HUES64 (cell line): Measurements from ENCODE around the gene TSSK3. TPM values are rescaled to one million over a fixed set of nuclear protein-coding genes. Genes with fewer than 3 reads are reported as not detected.
A peak's percentile ranks its signal among the peaks of the same experiment; 100 is the strongest.

Experiments
- H3K27ac ChIP-seq: 2 replicates; pipeline ENCODE4 v1.7.0; 2013; ENCODE audit warnings: low read depth, low read length, inconsistent platforms
- H3K27me3 ChIP-seq: 2 replicates; pipeline ENCODE4 v1.6.1; 2013; ENCODE audit warnings: mild to moderate bottlenecking, low read length; ENCODE audit not compliant: insufficient read depth
- H3K36me3 ChIP-seq: 2 replicates; pipeline ENCODE4 v1.6.1; 2013; ENCODE audit warnings: mild to moderate bottlenecking, low read length; ENCODE audit not compliant: insufficient read depth
- H3K4me1 ChIP-seq: 2 replicates; pipeline ENCODE4 v1.6.1; 2013; ENCODE audit warnings: mild to moderate bottlenecking, low read length, moderate library complexity; ENCODE audit not compliant: insufficient read depth
- H3K4me3 ChIP-seq: 2 replicates; pipeline ENCODE4 v1.5.1; 2013; ENCODE audit warnings: mild to moderate bottlenecking, low read length, moderate library complexity
- H3K9ac ChIP-seq: 2 replicates; pipeline ENCODE4 v1.6.1; 2013; ENCODE audit warnings: mild to moderate bottlenecking, low read depth, low read length
- H3K9me3 ChIP-seq: 2 replicates; pipeline ENCODE4 v1.6.1; 2013; ENCODE audit warnings: low read depth, low read length; ENCODE audit not compliant: insufficient read depth
- WGBS: fragments of 150-250, 120-280 bp; methylation state at CpG from one replicate; pipeline ENCODE4 v1.1.7; 2013; ENCODE audit warnings: missing lambda C conversion rate; 5-methylcytosine and 5-hydroxymethylcytosine counted together
- polyA plus RNA-seq, 2 experiments: library from polyadenylated mRNA; stranded (reverse); fragments of 50-300 nt; gene quantifications; one replicate each; pipeline ENCODE4 v1.2.3, GENCODE V29; 2013

TSSK3 gene, protein sequence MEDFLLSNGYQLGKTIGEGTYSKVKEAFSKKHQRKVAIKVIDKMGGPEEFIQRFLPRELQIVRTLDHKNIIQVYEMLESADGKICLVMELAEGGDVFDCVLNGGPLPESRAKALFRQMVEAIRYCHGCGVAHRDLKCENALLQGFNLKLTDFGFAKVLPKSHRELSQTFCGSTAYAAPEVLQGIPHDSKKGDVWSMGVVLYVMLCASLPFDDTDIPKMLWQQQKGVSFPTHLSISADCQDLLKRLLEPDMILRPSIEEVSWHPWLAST
- 0.20 TPM for polyA plus RNA-seq (2013, experiment 1 of 2)
- polyA plus RNA-seq (2013, experiment 2 of 2), result not detected

DNA sequence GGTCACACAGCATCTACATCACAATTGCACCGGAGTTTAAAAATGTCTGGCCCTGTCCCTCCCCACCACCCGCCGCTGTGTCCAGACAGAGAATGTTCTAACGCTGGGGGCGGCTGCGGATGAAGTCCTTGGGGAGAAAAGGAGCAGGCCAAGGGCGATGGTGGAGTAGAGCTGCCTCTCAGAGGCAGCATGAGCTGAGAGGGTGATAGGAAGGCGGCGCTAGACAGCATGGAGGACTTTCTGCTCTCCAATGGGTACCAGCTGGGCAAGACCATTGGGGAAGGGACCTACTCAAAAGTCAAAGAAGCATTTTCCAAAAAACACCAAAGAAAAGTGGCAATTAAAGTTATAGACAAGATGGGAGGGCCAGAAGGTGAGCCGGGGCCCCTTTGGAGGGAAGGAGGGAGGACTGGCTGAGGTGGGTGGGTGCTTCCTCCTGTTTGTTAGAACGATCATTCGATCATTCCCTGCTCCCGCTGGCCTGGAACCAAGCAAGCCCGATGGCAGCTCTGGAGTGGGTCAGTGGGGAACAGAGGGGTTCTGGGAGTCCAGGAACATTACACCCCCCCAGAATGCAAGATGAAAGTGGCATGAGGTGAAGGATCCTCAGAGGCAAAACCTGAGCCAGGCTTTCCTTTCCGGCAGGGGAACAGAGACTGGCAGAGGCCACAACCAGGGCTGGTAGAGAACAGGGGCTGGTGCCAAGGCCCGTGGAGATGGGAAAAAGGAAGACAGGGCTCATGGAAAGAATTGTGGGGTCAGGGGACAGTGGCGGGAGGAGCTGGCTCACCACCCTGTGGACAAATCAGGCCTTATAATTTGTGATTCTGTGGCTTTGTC is at the start of gene TSSK3, which contains the start of gene FAM229A:
Gene TSSK3 (plus strand): TSS at position 66 of the 840 bp plus-strand sequence. CDS start 163 bp downstream, at position 229.
Gene FAM229A (minus strand): TSS at position 12 of the 840 bp plus-strand sequence. CDS start 394 bp downstream, outside the sequence.
- Histone ChIP-seq H3K36me3 (peaks cover 38% of the 10 kb centered on the region), H3K4me3 (peak within 1 kb of the TSS; percentile 52), H3K9ac (peak within 1 kb of the TSS; percentile 57), H3K27me3 (peaks cover 22% of the 10 kb centered on the region), H3K4me1 (0 out of 2 replicates have a peak, but pooled peaks cover 4% of the 10 kb centered on the region), H3K27ac (no peak within 1 kb of the TSS), H3K9me3 (no peaks in the 10 kb centered on the region)
- 63% methylated on average over 17 of the region's 17 CpGs for WGBS

DNA sequence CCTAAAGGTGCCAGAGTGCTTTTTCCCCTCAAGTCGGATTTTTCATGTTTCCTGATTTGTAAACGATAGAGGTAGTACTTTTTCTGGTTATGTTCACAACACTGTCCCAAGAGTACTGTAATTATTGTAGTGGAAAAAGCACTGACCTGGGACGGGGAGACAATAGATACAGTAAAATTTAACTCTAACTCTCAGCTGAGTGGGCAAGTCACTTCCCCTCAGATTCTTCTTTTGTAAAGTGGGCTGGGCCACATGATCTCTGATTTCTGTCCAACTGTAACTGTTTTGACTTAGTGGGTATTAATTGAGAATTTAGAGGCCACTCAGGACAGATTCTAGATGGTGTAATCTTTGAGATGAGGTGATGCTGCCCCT is 45.4 kb upstream of the TSSK3 start:
- Histone ChIP-seq H3K4me1 (no peaks in the 10 kb centered on the region), H3K4me3 (no peak overlapping the region), H3K36me3 (peaks cover 43% of the 10 kb centered on the region), H3K9me3 (no peaks in the 10 kb centered on the region), H3K27ac (no peak overlapping the region), H3K9ac (no peak overlapping the region), H3K27me3 (no peaks in the 10 kb centered on the region)
- 93% methylated on average over 3 of the region's 3 CpGs for WGBS

GRCh38 chr1:32318127-32318869 is 44.0 kb upstream of the TSSK3 start:
- no peaks in the 10 kb centered on the region for H3K4me1 ChIP-seq
- WGBS, result 94% methylated on average over 10 of the region's 10 CpGs
- peaks cover 49% of the 10 kb centered on the region for H3K36me3 ChIP-seq
- no peaks in the 10 kb centered on the region for H3K27me3 ChIP-seq
- H3K9me3 ChIP-seq, result no peaks in the 10 kb centered on the region
- H3K27ac ChIP-seq, result no peak overlapping the region
- H3K4me3 ChIP-seq, result no peak overlapping the region
- no peak overlapping the region for H3K9ac ChIP-seq

- 92% methylated on average over 5 of the region's 5 CpGs for WGBS
Measured at GRCh38 chr1:32321712-32322291, 40.5 kb upstream of the TSSK3 start.

GRCh38 chr1:32327204-32327603 is 35.1 kb upstream of the TSSK3 start:
- H3K27ac ChIP-seq, result no peak overlapping the region
- no peaks in the 10 kb centered on the region for H3K4me1 ChIP-seq
- peaks cover 87% of the 10 kb centered on the region for H3K36me3 ChIP-seq
- no peak overlapping the region for H3K9ac ChIP-seq
- 94% methylated on average over 11 of the region's 11 CpGs for WGBS
- no peaks in the 10 kb centered on the region for H3K27me3 ChIP-seq
- H3K9me3 ChIP-seq, result no peaks in the 10 kb centered on the region
- no peak overlapping the region for H3K4me3 ChIP-seq

More at GRCh38 chr1:32321712-32322291, 40.5 kb upstream of the TSSK3 start:
- no peak overlapping the region for H3K9ac ChIP-seq
- no peak overlapping the region for H3K4me3 ChIP-seq
- H3K27me3 ChIP-seq, result no peaks in the 10 kb centered on the region
- H3K9me3 ChIP-seq, result no peaks in the 10 kb centered on the region
- no peak overlapping the region for H3K27ac ChIP-seq
- H3K4me1 ChIP-seq, result no peaks in the 10 kb centered on the region
- H3K36me3 ChIP-seq, result peaks cover 69% of the 10 kb centered on the region

- WGBS, result 93% methylated on average over 4 of the region's 4 CpGs
- peaks cover 14% of the 10 kb centered on the region for H3K4me1 ChIP-seq
- no peaks in the 10 kb centered on the region for H3K27me3 ChIP-seq
- H3K27ac ChIP-seq, result no peak overlapping the region
- H3K36me3 ChIP-seq, result peaks cover 95% of the 10 kb centered on the region
- H3K4me3 ChIP-seq, result no peak overlapping the region
- H3K9me3 ChIP-seq, result no peaks in the 10 kb centered on the region
- H3K9ac ChIP-seq, result no peak overlapping the region
Measured at GRCh38 chr1:32329931-32330466, 32.3 kb upstream of the TSSK3 start.

GRCh38 chr1:32330558-32331151 is 31.7 kb upstream of the TSSK3 start:
- no peak overlapping the region for H3K9ac ChIP-seq
- H3K27ac ChIP-seq, result no peak overlapping the region
- no peaks in the 10 kb centered on the region for H3K27me3 ChIP-seq
- H3K9me3 ChIP-seq, result no peaks in the 10 kb centered on the region
- no peak overlapping the region for H3K4me3 ChIP-seq
- peaks cover 14% of the 10 kb centered on the region for H3K4me1 ChIP-seq
- 95% methylated on average over 12 of the region's 12 CpGs for WGBS
- peaks cover 90% of the 10 kb centered on the region for H3K36me3 ChIP-seq

DNA sequence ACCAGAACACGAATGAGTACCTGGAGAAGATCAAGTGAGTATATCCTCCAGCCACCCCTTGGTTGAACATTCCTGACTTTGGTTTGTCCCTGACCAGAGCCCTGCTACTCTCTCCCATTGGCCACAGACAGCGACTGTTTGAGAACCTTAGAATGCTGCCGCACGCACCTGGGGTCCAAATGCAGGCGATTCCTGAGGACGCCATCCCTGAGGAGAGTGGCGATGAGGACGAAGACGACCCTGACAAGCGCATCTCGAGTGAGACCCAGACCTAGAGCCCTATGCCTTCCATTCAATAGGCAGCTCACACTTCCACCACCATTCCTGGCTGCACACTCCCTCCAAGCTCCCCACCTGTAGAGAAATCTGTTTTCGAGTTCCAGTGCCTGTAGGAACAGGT is 30.8 kb upstream of the TSSK3 start:
- peaks cover 14% of the 10 kb centered on the region for H3K4me1 ChIP-seq
- H3K9ac ChIP-seq, result no peak overlapping the region
- H3K27me3 ChIP-seq, result peaks cover 2% of the 10 kb centered on the region
- no peak overlapping the region for H3K4me3 ChIP-seq
- H3K27ac ChIP-seq, result no peak overlapping the region
- no peaks in the 10 kb centered on the region for H3K9me3 ChIP-seq
- 96% methylated on average over 12 of the region's 12 CpGs for WGBS
- H3K36me3 ChIP-seq, result peaks cover 83% of the 10 kb centered on the region

- Histone ChIP-seq H3K9ac (no peak overlapping the region), H3K36me3 (peaks cover 75% of the 10 kb centered on the region), H3K4me1 (peaks cover 17% of the 10 kb centered on the region), H3K27me3 (peaks cover 8% of the 10 kb centered on the region), H3K4me3 (no peak overlapping the region), H3K27ac (peak overlapping the region; percentile 36; the same call in 1 of the 2 replicates), H3K9me3 (no peaks in the 10 kb centered on the region)
- WGBS, result 87% methylated on average over 3 of the region's 3 CpGs
Measured at GRCh38 chr1:32332290-32333079, 29.9 kb upstream of the TSSK3 start.
